ENCODE results near the gene TMC8.

DNA sequence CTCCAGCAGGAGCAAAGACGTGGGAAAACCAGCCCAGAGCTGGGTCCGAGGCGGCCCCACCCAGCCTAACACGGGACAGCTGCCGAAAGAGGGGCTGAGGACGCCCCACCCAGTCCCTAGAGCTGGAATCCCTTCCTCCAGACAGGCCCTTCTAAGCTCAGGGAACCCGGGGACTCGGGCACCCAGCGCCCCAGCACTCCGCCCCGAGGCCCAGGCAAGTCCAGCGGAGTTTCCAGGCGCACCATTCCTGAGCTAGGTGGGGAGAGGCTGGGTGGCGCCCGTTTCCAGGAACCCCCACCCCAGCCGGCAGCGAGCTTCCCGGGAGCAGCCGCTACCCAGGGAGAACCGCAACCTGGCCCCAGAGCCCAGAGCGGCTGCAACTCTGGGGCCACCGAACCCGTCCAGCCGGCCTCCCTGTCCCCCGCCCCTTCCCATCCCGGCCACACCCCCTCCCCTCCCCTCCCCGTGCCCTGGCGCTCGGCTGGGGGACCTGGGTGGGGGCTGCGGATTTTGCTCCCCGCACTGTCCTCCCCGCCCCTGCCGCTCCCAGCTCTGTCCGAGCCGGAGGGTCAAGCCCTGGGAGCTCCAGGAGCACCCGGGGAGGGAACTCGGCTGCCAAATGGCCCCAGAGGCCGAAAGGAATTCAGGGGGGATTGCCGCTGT lies 2.6 kb upstream of the TMC8 start:
- TF ChIP-seq, protein P1, sequence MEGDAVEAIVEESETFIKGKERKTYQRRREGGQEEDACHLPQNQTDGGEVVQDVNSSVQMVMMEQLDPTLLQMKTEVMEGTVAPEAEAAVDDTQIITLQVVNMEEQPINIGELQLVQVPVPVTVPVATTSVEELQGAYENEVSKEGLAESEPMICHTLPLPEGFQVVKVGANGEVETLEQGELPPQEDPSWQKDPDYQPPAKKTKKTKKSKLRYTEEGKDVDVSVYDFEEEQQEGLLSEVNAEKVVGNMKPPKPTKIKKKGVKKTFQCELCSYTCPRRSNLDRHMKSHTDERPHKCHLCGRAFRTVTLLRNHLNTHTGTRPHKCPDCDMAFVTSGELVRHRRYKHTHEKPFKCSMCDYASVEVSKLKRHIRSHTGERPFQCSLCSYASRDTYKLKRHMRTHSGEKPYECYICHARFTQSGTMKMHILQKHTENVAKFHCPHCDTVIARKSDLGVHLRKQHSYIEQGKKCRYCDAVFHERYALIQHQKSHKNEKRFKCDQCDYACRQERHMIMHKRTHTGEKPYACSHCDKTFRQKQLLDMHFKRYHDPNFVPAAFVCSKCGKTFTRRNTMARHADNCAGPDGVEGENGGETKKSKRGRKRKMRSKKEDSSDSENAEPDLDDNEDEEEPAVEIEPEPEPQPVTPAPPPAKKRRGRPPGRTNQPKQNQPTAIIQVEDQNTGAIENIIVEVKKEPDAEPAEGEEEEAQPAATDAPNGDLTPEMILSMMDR (IDR thresholded peaks at IDR 0.05), result no peak
- TF ChIP-seq RFX5 (IDR thresholded peaks at IDR 0.05; ENCODE audit: low read length) (no peak), RXRA (IDR thresholded peaks at IDR 0.05; ENCODE audit: borderline replicate concordance, low read depth) (no peak), EP300 (IDR thresholded peaks at IDR 0.05; ENCODE audit: borderline replicate concordance in 1 of 2, low read depth in 1 of 2, low read length in 1 of 2) (no peak), GABPA (IDR thresholded peaks at IDR 0.05; ENCODE audit: low read depth) (no peak), FOXM1 (IDR thresholded peaks at IDR 0.05; ENCODE audit: low read depth) (no peak), YY1 (IDR thresholded peaks at IDR 0.05; ENCODE audit: low read depth) (no peak), RAD21 (IDR thresholded peaks at IDR 0.05; ENCODE audit: low read length) (no peak), CHD2 (IDR thresholded peaks at IDR 0.05; ENCODE audit: low read length, partially characterized antibody) (no peak)
- TF ChIP-seq, protein P2, sequence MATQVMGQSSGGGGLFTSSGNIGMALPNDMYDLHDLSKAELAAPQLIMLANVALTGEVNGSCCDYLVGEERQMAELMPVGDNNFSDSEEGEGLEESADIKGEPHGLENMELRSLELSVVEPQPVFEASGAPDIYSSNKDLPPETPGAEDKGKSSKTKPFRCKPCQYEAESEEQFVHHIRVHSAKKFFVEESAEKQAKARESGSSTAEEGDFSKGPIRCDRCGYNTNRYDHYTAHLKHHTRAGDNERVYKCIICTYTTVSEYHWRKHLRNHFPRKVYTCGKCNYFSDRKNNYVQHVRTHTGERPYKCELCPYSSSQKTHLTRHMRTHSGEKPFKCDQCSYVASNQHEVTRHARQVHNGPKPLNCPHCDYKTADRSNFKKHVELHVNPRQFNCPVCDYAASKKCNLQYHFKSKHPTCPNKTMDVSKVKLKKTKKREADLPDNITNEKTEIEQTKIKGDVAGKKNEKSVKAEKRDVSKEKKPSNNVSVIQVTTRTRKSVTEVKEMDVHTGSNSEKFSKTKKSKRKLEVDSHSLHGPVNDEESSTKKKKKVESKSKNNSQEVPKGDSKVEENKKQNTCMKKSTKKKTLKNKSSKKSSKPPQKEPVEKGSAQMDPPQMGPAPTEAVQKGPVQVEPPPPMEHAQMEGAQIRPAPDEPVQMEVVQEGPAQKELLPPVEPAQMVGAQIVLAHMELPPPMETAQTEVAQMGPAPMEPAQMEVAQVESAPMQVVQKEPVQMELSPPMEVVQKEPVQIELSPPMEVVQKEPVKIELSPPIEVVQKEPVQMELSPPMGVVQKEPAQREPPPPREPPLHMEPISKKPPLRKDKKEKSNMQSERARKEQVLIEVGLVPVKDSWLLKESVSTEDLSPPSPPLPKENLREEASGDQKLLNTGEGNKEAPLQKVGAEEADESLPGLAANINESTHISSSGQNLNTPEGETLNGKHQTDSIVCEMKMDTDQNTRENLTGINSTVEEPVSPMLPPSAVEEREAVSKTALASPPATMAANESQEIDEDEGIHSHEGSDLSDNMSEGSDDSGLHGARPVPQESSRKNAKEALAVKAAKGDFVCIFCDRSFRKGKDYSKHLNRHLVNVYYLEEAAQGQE (IDR thresholded peaks at IDR 0.05; ENCODE audit: low read depth, low read length), result no peak
- TF ChIP-seq, protein P3, sequence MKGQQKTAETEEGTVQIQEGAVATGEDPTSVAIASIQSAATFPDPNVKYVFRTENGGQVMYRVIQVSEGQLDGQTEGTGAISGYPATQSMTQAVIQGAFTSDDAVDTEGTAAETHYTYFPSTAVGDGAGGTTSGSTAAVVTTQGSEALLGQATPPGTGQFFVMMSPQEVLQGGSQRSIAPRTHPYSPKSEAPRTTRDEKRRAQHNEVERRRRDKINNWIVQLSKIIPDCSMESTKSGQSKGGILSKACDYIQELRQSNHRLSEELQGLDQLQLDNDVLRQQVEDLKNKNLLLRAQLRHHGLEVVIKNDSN (IDR thresholded peaks at IDR 0.05; ENCODE audit: borderline replicate concordance, low read depth), result no peak

Data from SK-N-SH (cell line).